CD4-positive, alpha-beta T cell (primary cell): ENCODE results near the gene EMC9. TPM values are rescaled to one million over a fixed set of nuclear protein-coding genes. Genes with fewer than 3 reads are reported as not detected.

Experiments
- ATAC-seq: fragments of 200-7000 bp; cut with Tn5 transposase; one replicate; pipeline ENCODE4 v1.10.0; 2022; ENCODE audit warnings: mild to moderate bottlenecking; ENCODE audit not compliant: poor library complexity
- CTCF ChIA-PET: fragments of 350-600 bp; sonication (Branson Sonifier 250); formaldehyde crosslinking; loops from one replicate; lab custom pipeline; 2021; ENCODE audit warnings: antibody characterized with exemption, inconsistent platforms; lab: Charles Lee
- POLR2A ChIA-PET: fragments of 350-600 bp; sonication (Branson Sonifier 250); formaldehyde crosslinking; loops from one replicate; lab custom pipeline; 2021; ENCODE audit warnings: antibody characterized with exemption, inconsistent platforms; lab: Charles Lee
- DNase-seq, 14 experiments: peaks; one replicate each; pipeline ENCODE4 v3.0.0-alpha.2; 2013 to 2020; ENCODE audit warnings: mixed read lengths in 2 of 14
- H3K27ac ChIP-seq, 2 donors: one replicate each; pipeline versions ENCODE4 v1.5.1 to v1.7.0; 2013; ENCODE audit warnings: low read length in 2 of 2, low read depth in 1 of 2, mild to moderate bottlenecking in 1 of 2
- H3K27me3 ChIP-seq, 2 experiments: 1 replicate in 1 of 2; 2 replicates in 1 of 2; pipeline versions ENCODE4 v1.6.1 to v1.7.0; 2013; ENCODE audit warnings: low read length in 2 of 2, control low read depth in 1 of 2, mild to moderate bottlenecking in 1 of 2, moderate library complexity in 1 of 2; ENCODE audit not compliant: insufficient read depth in 2 of 2, control insufficient read depth in 1 of 2
- H3K36me3 ChIP-seq: one replicate; pipeline ENCODE4 v1.6.1; 2013; ENCODE audit warnings: low read length, control low read depth; ENCODE audit not compliant: insufficient read depth
- H3K4me1 ChIP-seq: one replicate; pipeline ENCODE4 v1.6.1; 2013; ENCODE audit warnings: low read length, control low read depth; ENCODE audit not compliant: insufficient read depth
- H3K4me3 ChIP-seq: one replicate; pipeline ENCODE4 v1.5.1; 2013; ENCODE audit warnings: mild to moderate bottlenecking, low read length, moderate library complexity
- H3K9me3 ChIP-seq, 2 experiments: 1 replicate in 1 of 2; 2 replicates in 1 of 2; pipeline versions ENCODE4 v1.6.1 to v1.7.0; 2013; ENCODE audit warnings: low read length in 2 of 2, mild to moderate bottlenecking in 2 of 2, control low read depth in 1 of 2, moderate library complexity in 1 of 2; ENCODE audit not compliant: control insufficient read depth in 1 of 2, insufficient read depth in 1 of 2
- H3K27ac Mint-ChIP-seq: one replicate; pipeline ENCODE4 v1.8.0; 2020; ENCODE audit warnings: mixed read lengths
- H3K27me3 Mint-ChIP-seq: one replicate; pipeline ENCODE4 v1.8.0; 2021; ENCODE audit warnings: mixed read lengths
- H3K36me3 Mint-ChIP-seq: one replicate; pipeline ENCODE4 v1.8.0; 2021; ENCODE audit warnings: low read depth, mixed read lengths
- H3K4me1 Mint-ChIP-seq: one replicate; pipeline ENCODE4 v1.8.0; 2021; ENCODE audit warnings: low read depth, mixed read lengths
- H3K4me3 Mint-ChIP-seq: one replicate; pipeline ENCODE4 v1.8.0; 2020; ENCODE audit warnings: mild to moderate bottlenecking, mixed read lengths
- H3K9me3 Mint-ChIP-seq: one replicate; pipeline ENCODE4 v1.8.0; 2020; ENCODE audit warnings: mixed read lengths
- intact Hi-C, 2 experiments: fragments of 100-400 bp; cut with DNase I in 1 of 2; cut with micrococcal nuclease in 1 of 2; formaldehyde crosslinking; loops; one replicate each; pipeline versions ENCODE4 v1.15.1 to v1.9.0; 2023 to 2025; cut with DNase I, micrococcal nuclease
- total RNA-seq, 174 experiments: library from RNA in 2 of 174; stranded (reverse) in 2 of 174; gene quantifications; one replicate each; pipeline ENCODE4 v1.2.3 and lab custom pipeline; 2021 to 2026
- TF ChIP-seq, protein P1 (sequence below): fragments of 200-600 bp; IDR thresholded peaks from one replicate; pipeline ENCODE4 v1.8.0; 2022; ENCODE audit warnings: antibody characterized with exemption, mild to moderate bottlenecking

The EMC9 gene
- total RNA-seq, 2 experiments from 2014 or later, result 11.8 to 13.1 TPM

DNA sequence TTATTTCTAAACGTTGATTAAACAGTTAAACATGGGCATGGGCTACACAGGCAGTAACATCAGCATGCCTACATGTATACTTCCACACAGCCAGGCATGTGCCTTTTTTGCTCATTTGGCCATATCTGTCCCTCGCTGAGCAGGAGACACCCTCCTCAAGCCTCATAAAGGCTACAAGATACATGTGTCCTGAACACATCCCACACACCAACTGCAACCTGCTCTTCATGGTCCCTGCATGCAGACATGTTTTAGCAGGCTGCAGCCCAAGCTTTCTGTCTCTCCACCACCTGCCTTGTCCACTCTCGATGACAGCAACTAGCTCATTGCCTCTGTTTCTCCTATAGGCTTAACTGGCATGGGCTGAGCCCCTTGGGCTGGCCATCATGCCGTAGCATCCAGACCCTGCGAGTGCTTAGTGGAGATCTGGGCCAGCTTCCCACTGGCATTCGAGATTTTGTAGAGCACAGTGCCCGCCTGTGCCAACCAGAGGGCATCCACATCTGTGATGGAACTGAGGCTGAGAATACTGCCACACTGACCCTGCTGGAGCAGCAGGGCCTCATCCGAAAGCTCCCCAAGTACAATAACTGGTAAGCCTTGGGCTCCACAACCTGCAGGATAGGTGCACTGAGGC, 44.7 kb downstream of the EMC9 start:
- ChIA-PET CTCF (interaction anchor here (7.3 kb wide), 1 partner anchor 11 kb away, joined by 63 read pairs; no protein-coding TSS in a partner anchor), POLR2A (interaction anchor here (1.9 to 8.5 kb wide), 3 partner anchors 12 to 18 kb away, joined by 10 to 89 read pairs (median 72); partner anchors contain the start of genes DCAF11 and NRL)
- Mint-ChIP-seq H3K4me3 (peak overlapping the region; percentile 79), H3K4me1 (peaks cover 33% of the 10 kb centered on the region), H3K27ac (peak overlapping the region; percentile 25), H3K36me3 (peaks cover 34% of the 10 kb centered on the region), H3K27me3 (no peaks in the 10 kb centered on the region), H3K9me3 (no peaks in the 10 kb centered on the region)
- Histone ChIP-seq H3K27me3 (no peaks in the 10 kb centered on the region), H3K27ac (no peak overlapping the region), H3K9me3 (no peaks in the 10 kb centered on the region), H3K4me3 (no peak overlapping the region), H3K36me3 (peaks cover 38% of the 10 kb centered on the region), H3K4me1 (peaks cover 24% of the 10 kb centered on the region)
- intact Hi-C loops, result loop anchor here in 1 of 2 experiments (10.0 kb wide), 1 partner anchor 122 kb away; no protein-coding TSS in a partner anchor
- TF ChIP-seq, protein P1, sequence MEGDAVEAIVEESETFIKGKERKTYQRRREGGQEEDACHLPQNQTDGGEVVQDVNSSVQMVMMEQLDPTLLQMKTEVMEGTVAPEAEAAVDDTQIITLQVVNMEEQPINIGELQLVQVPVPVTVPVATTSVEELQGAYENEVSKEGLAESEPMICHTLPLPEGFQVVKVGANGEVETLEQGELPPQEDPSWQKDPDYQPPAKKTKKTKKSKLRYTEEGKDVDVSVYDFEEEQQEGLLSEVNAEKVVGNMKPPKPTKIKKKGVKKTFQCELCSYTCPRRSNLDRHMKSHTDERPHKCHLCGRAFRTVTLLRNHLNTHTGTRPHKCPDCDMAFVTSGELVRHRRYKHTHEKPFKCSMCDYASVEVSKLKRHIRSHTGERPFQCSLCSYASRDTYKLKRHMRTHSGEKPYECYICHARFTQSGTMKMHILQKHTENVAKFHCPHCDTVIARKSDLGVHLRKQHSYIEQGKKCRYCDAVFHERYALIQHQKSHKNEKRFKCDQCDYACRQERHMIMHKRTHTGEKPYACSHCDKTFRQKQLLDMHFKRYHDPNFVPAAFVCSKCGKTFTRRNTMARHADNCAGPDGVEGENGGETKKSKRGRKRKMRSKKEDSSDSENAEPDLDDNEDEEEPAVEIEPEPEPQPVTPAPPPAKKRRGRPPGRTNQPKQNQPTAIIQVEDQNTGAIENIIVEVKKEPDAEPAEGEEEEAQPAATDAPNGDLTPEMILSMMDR, result no peak
- ATAC-seq (no peak), DNase-seq (no peak)

DNA sequence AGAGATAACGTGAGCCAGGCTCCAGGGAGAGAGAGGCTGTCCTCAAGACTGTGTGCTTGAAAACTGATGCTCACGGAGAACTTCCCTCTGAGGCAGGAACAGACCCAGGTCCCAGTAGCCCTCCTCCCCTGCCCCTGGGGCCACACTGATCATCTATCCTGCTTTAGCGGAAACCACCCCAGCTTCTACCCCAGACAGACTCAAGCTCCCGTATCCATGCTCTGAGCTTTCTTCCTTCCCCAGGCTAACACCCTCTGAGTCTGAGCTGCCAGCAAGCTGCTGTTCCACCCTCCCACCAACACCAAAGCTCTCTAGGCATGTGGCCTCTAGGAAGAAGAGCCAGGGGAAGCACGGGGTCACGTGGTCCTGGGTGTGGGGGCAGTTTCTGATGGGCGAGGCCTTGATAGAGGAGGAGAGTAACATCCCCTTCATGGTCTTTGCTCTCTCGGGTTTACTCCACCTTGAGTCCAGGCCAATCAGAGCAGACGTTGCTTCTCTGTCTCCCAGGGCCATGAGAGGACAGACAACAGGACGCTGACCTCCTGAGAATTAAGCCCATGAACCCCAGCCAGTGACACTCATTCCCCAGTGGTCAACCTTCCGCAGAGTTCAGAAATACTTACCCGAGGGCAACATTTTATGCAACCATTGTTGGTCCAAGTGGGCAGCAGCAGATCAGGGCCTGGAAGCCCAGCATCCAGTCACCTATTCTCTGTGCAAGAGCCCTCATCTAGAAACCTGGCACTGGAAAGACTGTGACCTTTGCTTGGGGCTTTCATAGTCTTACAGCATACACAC, 45.9 kb downstream of the EMC9 start:
- H3K27me3 ChIP-seq, result no peaks in the 10 kb centered on the region
- Mint-ChIP-seq H3K27me3 (no peaks in the 10 kb centered on the region), H3K4me1 (peaks cover 36% of the 10 kb centered on the region), H3K9me3 (no peaks in the 10 kb centered on the region), H3K27ac (peak overlapping the region; percentile 90), H3K36me3 (peaks cover 25% of the 10 kb centered on the region), H3K4me3 (peak overlapping the region; percentile 97)
- H3K36me3 ChIP-seq, result peaks cover 26% of the 10 kb centered on the region
- H3K4me3 ChIP-seq, result peak overlapping the region; percentile 97
- intact Hi-C loops, result loop anchor here (2.0 to 10.0 kb wide), 2 partner anchors 13 to 121 kb away; no protein-coding TSS in a partner anchor
- DNase-seq (peak in 5 of 14 experiments; percentile 17 to 63 (median 24)), ATAC-seq (peak; percentile 12)
- no peaks in the 10 kb centered on the region for H3K9me3 ChIP-seq
- CTCF ChIA-PET, result interaction anchor here (0.7 to 7.3 kb wide), 3 partner anchors 13 to 38 kb away, joined by 3 to 63 read pairs (median 7); no protein-coding TSS in a partner anchor
- POLR2A ChIA-PET, result interaction anchor here (1.0 to 8.5 kb wide), 12 partner anchors 11 to 774 kb away, joined by 3 to 89 read pairs (median 12); partner anchors contain the start of genes CHMP4A, DCAF11, DHRS1 and EMC9
- H3K4me1 ChIP-seq, result peaks cover 26% of the 10 kb centered on the region
- TF ChIP-seq, protein P1, result no peak
- peak overlapping the region; percentile 71 to 78 for H3K27ac ChIP-seq

DNA sequence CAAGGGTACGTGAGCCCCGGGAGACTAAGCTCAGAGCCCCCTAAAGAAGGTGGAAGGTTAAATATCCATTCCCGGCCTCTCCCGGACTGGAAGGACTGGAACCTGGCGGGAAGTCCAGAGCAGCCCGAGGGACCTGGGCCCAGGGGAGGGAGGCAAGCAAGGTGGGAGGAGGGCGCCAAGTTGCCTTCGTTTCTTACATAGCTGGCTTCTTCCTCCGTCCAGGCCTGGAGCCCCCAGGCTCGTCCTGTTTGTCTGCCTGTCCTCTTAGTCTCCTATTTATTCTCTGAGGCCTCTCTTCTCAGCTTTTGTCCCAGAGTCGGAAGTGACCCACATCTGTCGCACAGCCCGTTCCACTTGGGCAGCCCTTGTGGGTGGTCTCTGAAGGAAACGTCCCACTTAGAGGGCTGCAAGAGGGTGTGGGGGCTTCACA, 46.5 kb downstream of the EMC9 start:
- peaks cover 37% of the 10 kb centered on the region for H3K4me1 Mint-ChIP-seq
- H3K4me1 ChIP-seq, result peaks cover 29% of the 10 kb centered on the region
- ChIA-PET POLR2A (interaction anchor here (1.0 to 8.5 kb wide), 14 partner anchors 10 to 774 kb away, joined by 3 to 89 read pairs (median 10); partner anchors contain the start of genes CHMP4A, DCAF11, DHRS1 and EMC9), CTCF (interaction anchor here (1.9 to 7.3 kb wide), 2 partner anchors 13 kb away, joined by 7 to 63 read pairs; no protein-coding TSS in a partner anchor)
- ATAC-seq (no peak), DNase-seq (peak in 2 of 14 experiments; percentile 11 to 34)
- H3K4me3 Mint-ChIP-seq, result peak overlapping the region; percentile 97
- peaks cover 20% of the 10 kb centered on the region for H3K36me3 ChIP-seq
- no peaks in the 10 kb centered on the region for H3K9me3 ChIP-seq
- peak overlapping the region; percentile 97 for H3K4me3 ChIP-seq
- TF ChIP-seq, protein P1, result no peak
- no peaks in the 10 kb centered on the region for H3K27me3 Mint-ChIP-seq
- intact Hi-C loops, result loop anchor here (1.0 to 10.0 kb wide), 4 partner anchors 14 to 120 kb away; no protein-coding TSS in a partner anchor
- no peaks in the 10 kb centered on the region for H3K27me3 ChIP-seq
- H3K27ac Mint-ChIP-seq, result peak overlapping the region; percentile 90
- peaks cover 21% of the 10 kb centered on the region for H3K36me3 Mint-ChIP-seq
- peak overlapping the region; percentile 71 to 78 for H3K27ac ChIP-seq
- no peaks in the 10 kb centered on the region for H3K9me3 Mint-ChIP-seq
